NCI-H1105 (cell line): ENCODE data around the gene KRT32.
"Not testable (repeated sequence)": the region's sequence is repeated elsewhere in the genome, so short reads cannot be mapped to it uniquely, and the experiment has no call there.

Experiments
- DNase-seq: peaks from one replicate; lab custom pipeline; 2025; lab: John Stamatoyannopoulos, UW

Gene KRT32

GRCh38 chr17:41424111-41424635, 43.0 kb downstream of the KRT32 start, which contains the start of gene KRT37:
TSS of gene KRT37 (minus strand) at chr17:41424585. CDS start at chr17:41424523, 62 bp downstream.
- DNase-seq: no peak

GRCh38 chr17:41422586-41422985, 44.6 kb downstream of the KRT32 start:
- DNase-seq: not testable (repeated sequence)

- no peak for DNase-seq
Observed at GRCh38 chr17:41421617-41422016, 45.6 kb downstream of the KRT32 start.

GRCh38 chr17:41421116-41421515, 46.1 kb downstream of the KRT32 start:
- DNase-seq: no peak

- no peak for DNase-seq
Observed at GRCh38 chr17:41420134-41420533, 47.1 kb downstream of the KRT32 start.

- DNase-seq: no peak
Observed at GRCh38 chr17:41419716-41420115, 47.5 kb downstream of the KRT32 start.

- no peak for DNase-seq
Observed at GRCh38 chr17:41418116-41418860, 48.9 kb downstream of the KRT32 start.

- DNase-seq: no peak
Observed at GRCh38 chr17:41417576-41418015, 49.6 kb downstream of the KRT32 start.

- DNase-seq: no peak
Observed at GRCh38 chr17:41417127-41417526, 50.1 kb downstream of the KRT32 start.

GRCh38 chr17:41416479-41416878, 50.7 kb downstream of the KRT32 start:
- no peak for DNase-seq

GRCh38 chr17:41415833-41416335, 51.3 kb downstream of the KRT32 start:
- DNase-seq: no peak

GRCh38 chr17:41415411-41415810, 51.8 kb downstream of the KRT32 start:
- no peak for DNase-seq

GRCh38 chr17:41413982-41414381, 53.2 kb downstream of the KRT32 start:
- no peak for DNase-seq

- no peak for DNase-seq
Observed at GRCh38 chr17:41413353-41413957, 53.7 kb downstream of the KRT32 start.

- no peak for DNase-seq
Observed at GRCh38 chr17:41411072-41411840, 55.9 kb downstream of the KRT32 start.
